H9 (cell line): ENCODE results near the gene KLC4. TPM values are rescaled to one million over a fixed set of nuclear protein-coding genes. Genes with fewer than 3 reads are reported as not detected.

Experiments used
- DNase-seq: peaks from one replicate; pipeline ENCODE4 v3.0.0-alpha.2; 2017
- H2AFZ ChIP-seq: one replicate; pipeline ENCODE4 v1.6.1; 2013; ENCODE audit warnings: mild to moderate bottlenecking, low read length, control low read depth, moderate library complexity
- H2AK5ac ChIP-seq: 2 replicates; pipeline ENCODE4 v1.6.1; 2013; ENCODE audit warnings: low read length, control low read depth, mixed read lengths; ENCODE audit not compliant: insufficient read length
- H2BK120ac ChIP-seq: one replicate; pipeline ENCODE4 v1.6.1; 2013; ENCODE audit warnings: low read depth, mild to moderate bottlenecking, low read length, control low read depth, inconsistent platforms; ENCODE audit not compliant: poor library complexity, severe bottlenecking
- H2BK12ac ChIP-seq: 2 replicates; pipeline ENCODE4 v1.6.1; 2013; ENCODE audit warnings: low read length, control low read depth, mixed read lengths, low read depth; ENCODE audit not compliant: insufficient read length
- H2BK15ac ChIP-seq: 2 replicates; pipeline ENCODE4 v1.6.1; 2013; ENCODE audit warnings: low read depth, low read length, control low read depth
- H2BK20ac ChIP-seq: one replicate; pipeline ENCODE4 v1.6.1; 2013; ENCODE audit warnings: low read depth, mild to moderate bottlenecking, low read length, control low read depth, inconsistent platforms; ENCODE audit not compliant: poor library complexity, severe bottlenecking
- H2BK5ac ChIP-seq: 2 replicates; pipeline ENCODE4 v1.6.1; 2013; ENCODE audit warnings: low read length, control low read depth, mixed read lengths; ENCODE audit not compliant: insufficient read length
- H3K14ac ChIP-seq: 2 replicates; pipeline ENCODE4 v1.6.1; 2013; ENCODE audit warnings: low read length, control low read depth; ENCODE audit not compliant: insufficient read depth
- H3K18ac ChIP-seq: 2 replicates; pipeline ENCODE4 v1.6.1; 2013; ENCODE audit warnings: low read depth, mild to moderate bottlenecking, mixed read lengths, low read length, control low read depth; ENCODE audit not compliant: insufficient read length
- H3K23ac ChIP-seq: 2 replicates; pipeline ENCODE4 v1.6.1; 2013; ENCODE audit warnings: low read length, control low read depth, mixed read lengths, low read depth; ENCODE audit not compliant: insufficient read length
- H3K23me2 ChIP-seq: 2 replicates; pipeline ENCODE4 v1.6.1; 2013; ENCODE audit warnings: low read depth, mild to moderate bottlenecking, mixed read lengths, low read length, control low read depth; ENCODE audit not compliant: insufficient read length, poor library complexity, severe bottlenecking
- H3K27ac ChIP-seq: 2 replicates; pipeline ENCODE4 v1.5.1; 2013; ENCODE audit warnings: low read length, control low read depth, mixed read lengths, low read depth; ENCODE audit not compliant: insufficient read length
- H3K27me3 ChIP-seq: 2 replicates; pipeline ENCODE4 v1.6.1; 2013; ENCODE audit warnings: low read length, control low read depth, inconsistent platforms; ENCODE audit not compliant: insufficient read depth
- H3K4ac ChIP-seq: 2 replicates; pipeline ENCODE4 v1.6.1; 2013; ENCODE audit warnings: low read depth, mild to moderate bottlenecking, control low read depth, inconsistent platforms, low read length, moderate library complexity
- H3K4me1 ChIP-seq: 2 replicates; pipeline ENCODE4 v1.6.1; 2013; ENCODE audit warnings: low read length, control low read depth, inconsistent platforms; ENCODE audit not compliant: insufficient read depth
- H3K4me2 ChIP-seq: 2 replicates; pipeline ENCODE4 v1.6.1; 2013; ENCODE audit warnings: low read length, control low read depth, mixed read lengths; ENCODE audit not compliant: insufficient read length, insufficient read depth
- H3K56ac ChIP-seq: 2 replicates; pipeline ENCODE4 v1.6.1; 2013; ENCODE audit warnings: low read depth, mild to moderate bottlenecking, mixed read lengths, low read length, control low read depth; ENCODE audit not compliant: insufficient read length
- H3K79me1 ChIP-seq: 2 replicates; pipeline ENCODE4 v1.6.1; 2013; ENCODE audit warnings: low read depth, mild to moderate bottlenecking, moderate library complexity, low read length, control low read depth, inconsistent platforms; ENCODE audit not compliant: insufficient read depth, poor library complexity, severe bottlenecking
- H3K79me2 ChIP-seq: 2 replicates; pipeline ENCODE4 v1.6.1; 2013; ENCODE audit warnings: low read length, control low read depth, inconsistent platforms; ENCODE audit not compliant: insufficient read depth
- H3K9ac ChIP-seq: 2 replicates; pipeline ENCODE4 v1.6.1; 2013; ENCODE audit warnings: low read length, control low read depth, mixed read lengths; ENCODE audit not compliant: insufficient read length; ENCODE audit errors: extremely low read depth
- H3K9me3 ChIP-seq: one replicate; pipeline ENCODE4 v1.6.1; 2013; ENCODE audit warnings: low read depth, low read length, inconsistent platforms; ENCODE audit not compliant: control insufficient read depth
- H3T11ph ChIP-seq: one replicate; pipeline ENCODE4 v1.6.1; 2013; ENCODE audit warnings: mild to moderate bottlenecking, low read length, control low read depth, inconsistent platforms
- H4K20me1 ChIP-seq: one replicate; pipeline ENCODE4 v1.6.1; 2013; ENCODE audit not compliant: control insufficient read depth, insufficient read length, insufficient read depth
- H4K5ac ChIP-seq: 2 replicates; pipeline ENCODE4 v1.6.1; 2013; ENCODE audit warnings: low read depth, mild to moderate bottlenecking, mixed read lengths, low read length, control low read depth; ENCODE audit not compliant: insufficient read length
- H4K8ac ChIP-seq: replicated peaks from 2 replicates; pipeline ENCODE4 v1.6.1; 2013; ENCODE audit warnings: low read length, control low read depth, mixed read lengths, low read depth; ENCODE audit not compliant: insufficient read length
- H4K91ac ChIP-seq: 2 replicates; pipeline ENCODE4 v1.6.1; 2013; ENCODE audit warnings: low read depth, mild to moderate bottlenecking, moderate library complexity, mixed read lengths, low read length, control low read depth; ENCODE audit not compliant: insufficient read length
- H3K27ac Mint-ChIP-seq, 3 experiments: 2 replicates in 2 of 3; 3 replicates in 1 of 3; pipeline ENCODE4 v1.8.0; 2020 to 2021; ENCODE audit warnings: mixed read lengths in 3 of 3, mild to moderate bottlenecking in 1 of 3, moderate library complexity in 1 of 3
- H3K27me3 Mint-ChIP-seq: 2 replicates; pipeline ENCODE4 v1.8.0; 2021; ENCODE audit warnings: low read depth, mild to moderate bottlenecking, moderate library complexity, mixed read lengths
- H3K36me3 Mint-ChIP-seq, 3 experiments: 2 replicates in 2 of 3; 3 replicates in 1 of 3; pipeline ENCODE4 v1.8.0; 2020 to 2021; ENCODE audit warnings: low read depth in 3 of 3, mixed read lengths in 3 of 3; ENCODE audit not compliant: insufficient read depth in 1 of 3
- H3K4me1 Mint-ChIP-seq, 2 experiments: 2 replicates each; pipeline ENCODE4 v1.8.0; 2020; ENCODE audit warnings: mixed read lengths in 2 of 2
- H3K4me3 Mint-ChIP-seq, 2 experiments: 2 replicates in 1 of 2; 3 replicates in 1 of 2; pipeline ENCODE4 v1.8.0; 2020 to 2021; ENCODE audit warnings: mild to moderate bottlenecking in 2 of 2, mixed read lengths in 2 of 2, moderate library complexity in 1 of 2
- H3K9me3 Mint-ChIP-seq, 2 experiments: 2 replicates in 1 of 2; 3 replicates in 1 of 2; pipeline ENCODE4 v1.8.0; 2020; ENCODE audit warnings: mild to moderate bottlenecking in 2 of 2, mixed read lengths in 2 of 2, moderate library complexity in 1 of 2
- WGBS: extraction: QIAGEN DNeasy Blood & Tissue Kit; methylation state at CpG from one replicate; pipeline ENCODE4 v1.1.7; 2013; ENCODE audit warnings: missing lambda C conversion rate, low lambda C conversion rate, mixed read lengths; ENCODE audit not compliant: insufficient read length; ENCODE audit errors: extremely low coverage; 5-methylcytosine and 5-hydroxymethylcytosine counted together
- total RNA-seq: library from RNA; stranded (reverse); gene quantifications from 2 replicates; pipeline ENCODE4 v1.2.1, GENCODE V29; 2021
- TF ChIP-seq, protein P1 (sequence below): fragments of 200-600 bp; sonication (generic); conservative IDR thresholded peaks from 3 replicates; pipeline ENCODE4 v1.8.0; 2021; ENCODE audit warnings: antibody characterized with exemption, mild to moderate bottlenecking

The KLC4 gene
- total RNA-seq, 1 experiment from 2014 or later, result 29.7 TPM

DNA sequence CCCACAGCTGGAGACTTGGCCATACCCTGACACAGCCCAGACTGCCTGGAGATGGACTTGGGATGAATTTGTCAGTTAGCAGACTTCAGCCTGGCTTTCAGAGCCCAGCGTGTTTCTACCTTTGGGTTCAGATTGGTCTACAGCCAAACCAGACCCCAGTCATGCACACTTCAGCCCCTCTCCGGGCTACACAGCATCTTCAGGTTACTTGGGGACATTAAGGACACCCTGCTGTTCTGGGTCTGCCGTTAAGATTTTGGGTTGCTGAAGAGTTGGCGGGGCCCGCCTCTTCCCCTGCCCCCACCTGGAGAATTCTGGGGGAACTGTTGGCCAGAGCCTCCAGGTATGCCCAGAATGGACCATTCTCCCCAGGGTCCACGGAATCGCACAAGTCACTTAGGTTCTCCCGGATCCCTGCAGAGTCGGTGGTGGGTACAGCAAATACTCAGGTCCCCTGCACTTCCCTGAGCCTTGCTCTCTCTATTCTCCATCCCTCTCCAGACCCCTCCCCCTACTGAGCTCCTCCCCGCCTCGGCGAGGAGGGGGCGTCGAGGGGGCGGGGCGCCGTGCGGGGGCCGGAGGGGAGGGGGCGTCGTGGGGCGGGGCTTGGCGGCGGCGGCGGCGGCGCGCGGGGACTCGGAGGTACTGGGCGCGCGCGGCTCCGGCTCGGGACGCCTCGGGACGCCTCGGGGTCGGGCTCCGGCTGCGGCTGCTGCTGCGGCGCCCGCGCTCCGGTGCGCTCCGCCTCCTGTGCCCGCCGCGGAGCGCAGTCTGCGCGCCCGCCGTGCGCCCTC, 16.4 kb downstream of the KLC4 start, which contains the start of gene PTK7:
TSS of gene PTK7 (plus strand) at position 645 of the 794 bp plus-strand sequence. CDS start 175 bp downstream, outside the sequence.
- Mint-ChIP-seq H3K27ac (peak within 1 kb of the TSS in 2 of 3 experiments; percentile 85 to 90; a peak in 5 of 7 replicates), H3K4me3 (peak within 1 kb of the TSS; percentile 85 to 90), H3K9me3 (no peaks in the 10 kb centered on the region), H3K4me1 (peaks cover 29 to 56% of the 10 kb centered on the region in 2 experiments), H3K36me3 (peaks cover 9 to 29% (median 21%) of the 10 kb centered on the region in 3 experiments), H3K27me3 (no peaks in the 10 kb centered on the region)
- Histone ChIP-seq H2BK5ac (no peak within 1 kb of the TSS), H3K9me3 (no peaks in the 10 kb centered on the region), H3K4me2 (peak within 1 kb of the TSS; percentile 72), H3T11ph (no peak within 1 kb of the TSS), H2BK12ac (no peak within 1 kb of the TSS), H4K20me1 (no peaks in the 10 kb centered on the region), H3K56ac (no peak within 1 kb of the TSS), H3K23me2 (peaks cover 10% of the 10 kb centered on the region), H2BK20ac (no peak within 1 kb of the TSS), H2BK15ac (no peak within 1 kb of the TSS), H2AK5ac (no peak within 1 kb of the TSS), H3K79me1 (peaks cover 8% of the 10 kb centered on the region), H4K8ac (no peak within 1 kb of the TSS), H4K91ac (no peak within 1 kb of the TSS), H3K23ac (no peak within 1 kb of the TSS), H3K27me3 (no peaks in the 10 kb centered on the region), H3K27ac (no peak within 1 kb of the TSS), H3K4me1 (peaks cover 13% of the 10 kb centered on the region), H3K14ac (peak within 1 kb of the TSS; percentile 94), H2BK120ac (no peak within 1 kb of the TSS), H3K4ac (no peak within 1 kb of the TSS; the same call in none of the 2 replicates), H3K18ac (peak within 1 kb of the TSS; percentile 61), H2AFZ (no peak within 1 kb of the TSS), H3K79me2 (peaks cover 17% of the 10 kb centered on the region; the same call in 1 of the 2 replicates), H3K9ac (peak within 1 kb of the TSS; percentile 76), H4K5ac (no peak within 1 kb of the TSS)
- no CpG with 5 or more reads among the region's 60 CpGs for WGBS
- TF ChIP-seq, protein P1, sequence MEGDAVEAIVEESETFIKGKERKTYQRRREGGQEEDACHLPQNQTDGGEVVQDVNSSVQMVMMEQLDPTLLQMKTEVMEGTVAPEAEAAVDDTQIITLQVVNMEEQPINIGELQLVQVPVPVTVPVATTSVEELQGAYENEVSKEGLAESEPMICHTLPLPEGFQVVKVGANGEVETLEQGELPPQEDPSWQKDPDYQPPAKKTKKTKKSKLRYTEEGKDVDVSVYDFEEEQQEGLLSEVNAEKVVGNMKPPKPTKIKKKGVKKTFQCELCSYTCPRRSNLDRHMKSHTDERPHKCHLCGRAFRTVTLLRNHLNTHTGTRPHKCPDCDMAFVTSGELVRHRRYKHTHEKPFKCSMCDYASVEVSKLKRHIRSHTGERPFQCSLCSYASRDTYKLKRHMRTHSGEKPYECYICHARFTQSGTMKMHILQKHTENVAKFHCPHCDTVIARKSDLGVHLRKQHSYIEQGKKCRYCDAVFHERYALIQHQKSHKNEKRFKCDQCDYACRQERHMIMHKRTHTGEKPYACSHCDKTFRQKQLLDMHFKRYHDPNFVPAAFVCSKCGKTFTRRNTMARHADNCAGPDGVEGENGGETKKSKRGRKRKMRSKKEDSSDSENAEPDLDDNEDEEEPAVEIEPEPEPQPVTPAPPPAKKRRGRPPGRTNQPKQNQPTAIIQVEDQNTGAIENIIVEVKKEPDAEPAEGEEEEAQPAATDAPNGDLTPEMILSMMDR, result no peak
- peak; percentile 87 for DNase-seq
